CD4-positive, alpha-beta T cell treated with Interferon alpha-2 for 1 hour (primary cell): ENCODE results near the gene ARSJ.

Experiments used
- DNase-seq, 2 donors: peaks; one replicate each; pipeline ENCODE4 v3.0.0-alpha.2; 2020 to 2022

Gene ARSJ

DNA sequence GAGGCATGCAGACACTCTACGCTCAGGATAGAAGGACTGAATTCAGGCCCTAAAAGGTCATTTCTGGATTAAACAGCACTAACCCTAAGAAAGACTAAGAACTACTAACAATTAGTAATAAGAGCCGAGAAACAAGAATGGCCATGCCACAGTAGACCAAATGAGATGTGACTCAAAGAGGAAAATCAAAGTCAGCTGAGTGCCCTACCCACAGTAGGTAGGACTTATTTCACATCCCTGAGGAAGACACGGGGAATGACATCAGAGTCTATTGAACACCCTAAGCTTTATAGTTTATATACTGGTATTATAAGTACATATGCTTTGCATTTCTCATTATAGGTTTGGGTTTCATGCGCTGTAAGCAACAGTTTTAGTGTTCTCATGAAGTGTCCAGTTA is 2.7 kb upstream of the ARSJ start:
- DNase-seq = no peak

DNA sequence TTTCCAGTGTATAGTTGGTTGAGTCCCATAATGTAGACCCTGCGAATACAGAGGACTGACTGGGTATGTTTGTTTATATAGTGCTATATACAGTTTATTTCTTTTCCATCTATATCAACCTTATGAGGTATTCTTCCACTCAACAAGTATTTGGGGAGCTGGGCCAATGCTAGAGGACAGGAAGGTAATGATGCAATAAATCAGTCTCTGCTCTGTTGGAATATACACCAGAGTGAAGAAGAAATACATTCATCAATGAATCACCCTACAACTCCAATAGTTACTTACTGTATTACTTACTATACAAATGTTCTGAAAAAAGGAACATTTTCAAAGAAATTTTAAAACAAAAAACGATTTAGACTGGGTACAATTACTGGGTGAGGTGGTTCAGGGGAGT is 2.1 kb upstream of the ARSJ start:
- DNase-seq = no peak

DNA sequence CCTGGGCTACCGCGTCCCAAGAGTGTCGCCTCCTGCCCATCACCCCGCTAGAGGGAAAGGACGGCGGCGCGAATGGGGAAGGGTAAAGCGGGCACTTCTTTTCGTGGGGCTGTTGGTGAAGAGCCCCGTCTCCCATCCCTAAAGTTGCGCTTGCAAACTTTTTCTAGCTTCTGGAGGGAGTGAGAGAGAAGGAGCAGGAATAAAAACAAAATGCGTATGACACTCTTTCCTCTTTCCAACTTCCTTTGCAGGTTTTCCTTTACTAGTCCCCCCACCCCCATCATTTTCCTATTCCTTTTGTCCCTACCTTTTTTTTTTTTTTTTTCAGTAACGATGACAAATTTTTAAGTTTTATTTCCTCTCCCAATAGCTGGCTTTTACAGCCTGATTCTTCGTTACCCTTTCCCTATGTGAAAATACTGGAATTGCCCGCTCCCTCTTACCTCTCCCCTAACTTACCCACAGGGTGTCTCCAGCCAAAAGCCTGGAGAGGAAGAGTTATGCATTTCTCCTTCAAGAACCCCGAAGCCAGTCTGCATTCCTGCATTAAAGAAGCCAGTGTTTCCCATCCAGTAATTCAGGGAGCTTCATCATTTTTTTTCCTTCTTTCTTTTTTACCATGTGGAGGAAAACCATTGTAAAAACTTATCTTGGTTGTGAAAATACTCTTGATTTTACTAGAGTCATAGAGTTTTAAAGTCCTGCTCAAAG is 613 bp upstream of the ARSJ start:
- no peak for DNase-seq

DNA sequence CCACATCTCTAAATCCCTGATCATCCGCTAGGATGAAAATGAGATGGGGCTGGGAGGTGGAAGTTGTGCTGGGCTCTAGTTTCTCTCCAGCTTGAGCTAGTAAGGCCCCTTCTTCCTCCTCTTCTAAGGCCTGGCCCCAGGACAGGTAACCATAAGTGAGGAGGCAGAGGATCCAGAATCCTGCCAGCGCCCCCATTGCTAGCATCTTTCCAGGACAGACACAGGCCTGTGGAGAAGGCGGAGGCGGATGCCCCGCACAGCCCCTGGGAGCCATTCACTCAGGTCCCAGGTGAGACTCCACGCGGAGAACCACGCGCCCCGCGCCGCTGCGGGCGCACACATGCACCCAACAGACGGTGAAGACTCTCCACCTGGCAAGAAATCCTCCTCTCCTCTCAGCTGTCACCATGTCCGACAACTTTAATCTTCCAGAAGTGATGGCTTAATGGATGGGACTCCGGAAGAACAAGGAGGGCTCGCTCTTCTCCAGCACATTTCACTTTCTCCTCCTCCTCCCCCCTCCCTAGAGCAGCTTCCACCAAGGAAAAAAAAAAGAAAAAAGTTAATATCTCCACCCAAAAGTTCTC is 793 bp downstream of the ARSJ start:
- DNase-seq = no peak

DNA sequence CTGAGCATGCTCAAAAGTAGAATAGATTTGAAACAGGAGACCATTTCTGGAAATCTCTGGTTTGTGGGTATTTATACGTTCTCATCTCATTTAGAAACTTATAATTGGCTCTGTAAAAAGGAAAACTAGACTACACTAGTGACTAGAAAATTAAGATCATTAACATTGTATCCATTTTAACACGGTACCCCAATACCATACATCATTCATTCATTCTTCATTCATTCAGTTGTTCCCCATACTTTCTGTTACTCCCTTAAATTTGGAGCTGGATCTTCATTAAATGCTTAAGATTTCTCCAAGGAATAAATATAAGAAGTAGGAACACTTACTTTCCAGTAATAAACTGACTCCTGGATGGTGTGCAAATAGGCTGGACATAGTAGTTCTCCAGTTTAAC is 1.3 kb downstream of the ARSJ start:
- no peak for DNase-seq

DNA sequence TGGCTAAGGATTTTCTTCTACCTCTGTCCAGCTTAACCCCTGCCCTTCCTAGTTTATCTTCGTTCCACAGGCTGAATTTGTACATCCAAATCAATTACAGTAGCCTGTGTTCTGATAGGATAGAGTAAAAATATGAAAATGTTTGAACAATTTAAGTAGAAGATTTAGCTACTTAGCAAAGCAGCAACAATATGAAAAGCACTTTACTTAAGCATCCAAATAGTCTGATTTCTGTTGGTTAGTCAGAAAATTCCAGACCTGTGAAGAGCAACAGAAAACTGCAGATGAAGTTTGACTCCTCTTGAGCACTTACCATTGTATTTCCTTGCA is 2.0 kb downstream of the ARSJ start:
- no peak for DNase-seq

DNA sequence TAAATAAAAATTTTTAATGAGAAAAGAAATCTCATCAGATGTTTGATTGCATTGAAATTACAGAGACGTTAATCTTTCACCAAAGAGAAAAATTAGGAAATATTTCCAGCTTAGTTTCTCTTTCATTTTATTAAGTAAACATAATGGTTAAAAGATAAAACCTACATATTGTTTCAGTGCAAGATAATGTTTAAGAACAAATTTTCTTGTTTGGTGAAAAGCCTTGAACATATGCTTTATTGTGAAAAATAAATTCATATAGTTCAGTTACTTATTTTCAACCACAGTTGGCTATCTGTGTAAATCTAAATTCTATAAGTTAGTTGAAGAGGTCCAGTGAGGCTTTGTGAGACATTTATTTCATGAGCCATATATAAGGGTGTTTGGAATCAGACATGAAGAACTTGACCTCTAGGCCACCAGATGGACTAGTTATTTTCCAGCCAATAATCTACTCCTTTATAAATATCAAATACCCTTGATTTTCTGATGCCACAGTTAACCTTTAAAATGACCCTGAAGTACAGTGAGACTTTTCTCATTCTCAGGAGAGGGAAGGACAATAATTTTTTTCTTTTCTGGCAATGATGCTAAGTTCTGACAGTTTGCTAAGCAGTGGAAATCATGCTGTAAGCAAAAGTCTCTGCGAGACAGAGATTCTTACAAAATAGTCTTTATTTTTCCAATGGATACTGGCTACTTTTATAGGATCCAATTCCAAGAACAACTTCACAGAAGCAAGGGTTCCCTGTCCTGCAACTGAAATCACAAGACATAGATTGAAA is 2.5 kb downstream of the ARSJ start:
- no peak for DNase-seq

DNA sequence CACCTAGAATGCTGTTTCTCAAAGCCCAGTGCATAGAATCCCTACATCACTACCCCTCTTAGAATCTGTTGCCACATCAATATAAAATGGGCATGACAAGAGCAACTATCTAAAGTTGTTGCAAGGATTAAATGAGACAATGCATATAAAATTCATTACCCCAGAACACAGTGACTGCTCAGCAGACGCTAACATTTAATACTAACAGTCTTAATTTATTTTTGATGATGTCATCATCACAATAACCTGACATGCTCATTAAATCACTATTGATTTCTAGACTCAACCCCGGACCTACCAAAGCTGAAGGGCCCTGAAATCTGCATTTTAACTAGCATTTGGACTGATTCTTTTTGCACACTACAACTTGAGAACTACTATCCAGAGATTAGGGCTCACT is 3.9 kb downstream of the ARSJ start:
- no peak for DNase-seq

DNA sequence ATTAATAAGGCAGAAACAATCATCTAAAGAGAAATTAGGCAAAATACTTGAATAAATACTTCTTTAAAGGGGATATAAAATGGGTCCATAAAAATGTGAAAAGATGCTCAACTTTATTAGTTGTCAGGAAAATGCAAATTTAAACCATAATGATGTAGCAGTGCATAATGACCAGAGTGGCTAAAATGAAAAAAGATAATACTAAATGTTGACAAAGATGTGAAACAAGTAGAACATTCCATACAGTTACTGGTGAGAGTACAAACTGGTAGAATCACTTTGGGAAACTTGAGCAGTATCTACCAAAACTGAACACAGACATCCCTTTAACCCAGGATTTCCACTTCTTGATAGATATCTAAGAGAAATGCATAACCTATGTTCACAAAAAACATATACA is 5.0 kb downstream of the ARSJ start:
- no peak for DNase-seq

DNA sequence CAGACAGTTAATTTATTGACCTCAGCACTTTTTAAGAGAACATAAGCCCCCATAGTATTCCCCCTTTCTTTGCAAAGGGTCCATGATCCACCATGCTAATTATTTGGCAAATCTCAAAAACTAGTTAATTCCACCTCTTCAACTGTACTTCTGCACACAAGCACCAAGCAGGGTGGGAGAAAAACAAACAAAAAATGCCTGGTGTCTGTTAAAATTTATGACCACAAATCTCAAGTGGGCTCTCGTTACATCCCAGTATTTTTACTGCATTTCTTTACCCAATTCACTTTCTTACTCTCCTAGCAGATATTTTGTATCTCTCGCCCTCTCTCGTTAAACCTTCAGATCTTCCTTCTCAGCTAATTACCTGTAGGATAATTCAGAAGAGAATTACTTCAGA is 6.1 kb downstream of the ARSJ start:
- no peak for DNase-seq

DNA sequence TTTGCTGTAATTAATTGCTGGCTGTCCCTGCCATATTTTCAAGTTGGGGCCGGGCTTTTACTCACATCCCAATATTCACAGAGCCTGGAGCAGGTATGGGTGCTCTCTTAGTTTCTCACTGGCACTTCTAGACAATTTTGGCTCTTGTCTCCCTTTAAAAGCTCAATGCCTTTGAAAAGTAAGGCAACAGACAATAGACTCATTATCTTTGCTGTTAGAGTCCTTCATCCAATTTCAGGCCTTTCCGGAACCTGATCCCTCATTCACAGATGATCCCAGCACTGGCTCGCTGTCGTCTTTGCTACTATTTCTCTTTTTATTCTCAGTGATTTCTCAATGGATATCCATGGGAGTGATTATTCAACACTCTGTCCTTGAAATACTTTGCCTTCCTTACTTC is 6.7 kb downstream of the ARSJ start:
- DNase-seq = no peak

DNA sequence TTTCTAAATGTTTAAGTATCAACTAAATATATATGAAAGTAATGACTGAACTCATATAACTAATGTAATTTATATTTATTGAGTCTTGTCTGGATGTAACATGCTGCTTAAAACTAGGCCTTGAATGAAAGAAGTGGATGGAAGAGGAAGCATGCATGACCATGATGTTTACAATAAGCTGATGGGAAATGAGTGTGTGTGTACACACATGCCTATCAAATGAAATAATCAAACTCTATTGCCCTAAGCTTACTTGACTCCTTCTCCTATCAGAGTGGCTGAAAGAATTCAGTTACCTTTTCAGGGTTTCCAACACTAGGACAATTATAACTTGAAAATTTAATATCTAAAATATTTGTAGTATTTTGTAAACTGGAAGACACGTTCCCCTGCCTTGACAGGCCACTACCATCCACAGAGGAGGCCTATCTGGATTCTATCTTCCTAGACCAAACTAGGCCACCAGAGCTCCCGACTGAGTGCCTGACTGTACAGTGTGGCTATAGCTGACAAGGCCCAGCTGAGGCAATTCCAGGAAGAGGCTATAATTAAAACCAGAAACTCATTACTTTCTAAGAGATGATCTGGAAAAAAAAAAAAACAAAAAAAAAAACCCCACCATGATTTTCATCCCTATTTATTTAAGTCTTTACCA is 7.6 kb downstream of the ARSJ start:
- DNase-seq = no peak

DNA sequence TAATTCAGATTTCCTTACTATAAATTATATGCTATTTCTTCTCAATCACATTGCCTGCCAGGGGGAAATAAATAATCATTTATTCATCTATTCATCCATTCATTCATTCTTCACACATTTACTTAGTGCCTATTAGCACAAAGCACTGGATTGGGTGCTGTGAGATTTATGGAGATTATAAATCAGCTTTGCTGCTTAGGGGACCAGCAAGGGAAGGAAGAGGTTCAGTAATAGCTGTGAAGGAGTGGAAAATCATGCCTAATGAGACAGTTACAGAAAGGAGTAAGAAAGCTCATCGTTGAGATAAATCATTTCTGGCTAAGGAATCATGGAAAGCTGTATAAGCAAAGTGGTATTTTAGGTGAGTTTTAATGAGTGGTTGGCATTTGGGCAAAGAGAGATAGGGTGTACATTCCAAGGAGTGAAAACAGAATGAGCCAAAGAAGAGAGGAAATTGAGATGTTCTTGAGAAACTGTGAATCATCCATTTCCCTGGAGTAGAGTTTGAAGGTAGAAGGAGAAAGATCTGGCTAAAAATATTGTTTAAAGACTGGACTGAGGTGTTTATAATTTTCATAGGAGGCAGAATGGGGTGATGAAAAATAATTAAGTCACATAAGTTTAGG is 9.6 kb downstream of the ARSJ start:
- no peak for DNase-seq

DNA sequence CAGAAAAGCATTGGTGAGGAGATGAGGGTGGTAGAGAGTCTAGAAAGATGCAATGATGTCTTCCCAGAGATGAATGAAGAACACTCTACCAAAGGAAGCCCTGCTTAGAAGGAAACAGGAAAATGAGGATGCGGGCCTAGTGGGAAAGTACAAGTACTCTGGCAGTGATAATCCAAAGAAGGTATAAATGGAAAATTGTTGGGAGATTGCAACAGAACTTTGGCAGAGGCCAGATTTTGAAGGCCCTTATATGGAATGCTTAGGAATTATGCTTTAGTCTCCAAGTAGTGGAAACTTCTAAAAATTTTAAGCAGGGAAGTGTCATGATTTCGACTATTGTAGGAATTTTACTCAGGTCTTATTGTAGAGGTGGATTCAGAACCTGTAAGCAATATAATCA is 11.0 kb downstream of the ARSJ start:
- no peak for DNase-seq

DNA sequence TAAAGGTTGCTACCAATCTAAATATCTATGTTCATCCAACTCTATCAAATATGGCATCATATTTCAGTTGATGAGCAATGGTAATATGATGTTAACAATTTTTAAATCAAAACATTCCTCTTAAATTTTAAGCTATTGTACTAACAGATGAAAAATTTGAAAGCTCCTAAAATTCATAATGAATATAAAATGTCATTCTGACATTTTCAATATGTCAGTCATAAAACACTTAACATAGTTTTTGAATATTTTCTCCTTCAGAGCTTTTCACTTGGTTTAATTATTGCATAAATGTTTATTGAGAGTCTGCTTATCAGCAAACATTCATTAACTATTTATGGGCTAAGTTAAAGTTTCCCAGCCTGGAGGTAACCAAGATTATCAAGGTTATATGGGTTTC is 11.8 kb downstream of the ARSJ start:
- DNase-seq = no peak

DNA sequence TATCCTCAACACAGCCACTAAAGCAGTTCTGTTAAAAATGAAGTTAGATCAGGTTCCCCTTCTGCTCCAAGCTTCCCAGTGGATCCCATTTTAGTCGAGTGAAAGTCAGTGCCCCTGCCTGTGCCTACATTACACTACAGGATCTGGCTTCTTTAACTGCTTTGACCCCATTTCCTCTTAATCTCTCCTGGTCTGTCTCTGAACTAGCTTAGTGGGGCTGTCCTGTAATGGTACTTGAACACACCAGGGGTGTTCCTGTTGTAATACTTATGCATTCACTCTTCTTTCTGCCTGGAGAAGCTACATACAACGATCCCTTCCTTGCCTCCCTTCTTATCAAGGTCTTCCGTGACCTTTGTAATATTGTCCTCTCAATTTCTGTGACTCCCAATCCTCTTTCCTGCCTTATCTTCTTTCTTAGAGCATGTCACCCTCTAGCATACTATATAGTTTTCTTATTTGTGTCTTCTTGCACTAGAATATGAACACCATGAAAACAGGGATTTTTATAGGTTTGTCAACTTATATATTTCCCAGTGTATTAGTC is 16.7 kb downstream of the ARSJ start:
- DNase-seq = no peak

DNA sequence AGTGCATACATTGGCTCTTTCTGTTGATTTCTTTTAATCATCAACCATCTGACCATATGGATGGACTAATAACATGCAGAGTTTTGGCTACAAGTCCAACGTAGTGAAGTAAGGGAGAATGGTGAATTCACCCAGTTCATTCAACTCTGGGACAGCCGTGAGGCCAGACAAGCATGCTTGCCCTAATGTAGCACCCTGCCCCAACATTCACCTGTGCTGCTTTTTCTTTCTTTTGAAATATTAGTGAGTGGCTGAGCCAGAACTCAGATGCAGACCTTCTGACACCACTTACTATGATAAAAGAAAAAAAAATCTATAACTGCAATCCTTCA is 17.5 kb downstream of the ARSJ start:
- DNase-seq = no peak

DNA sequence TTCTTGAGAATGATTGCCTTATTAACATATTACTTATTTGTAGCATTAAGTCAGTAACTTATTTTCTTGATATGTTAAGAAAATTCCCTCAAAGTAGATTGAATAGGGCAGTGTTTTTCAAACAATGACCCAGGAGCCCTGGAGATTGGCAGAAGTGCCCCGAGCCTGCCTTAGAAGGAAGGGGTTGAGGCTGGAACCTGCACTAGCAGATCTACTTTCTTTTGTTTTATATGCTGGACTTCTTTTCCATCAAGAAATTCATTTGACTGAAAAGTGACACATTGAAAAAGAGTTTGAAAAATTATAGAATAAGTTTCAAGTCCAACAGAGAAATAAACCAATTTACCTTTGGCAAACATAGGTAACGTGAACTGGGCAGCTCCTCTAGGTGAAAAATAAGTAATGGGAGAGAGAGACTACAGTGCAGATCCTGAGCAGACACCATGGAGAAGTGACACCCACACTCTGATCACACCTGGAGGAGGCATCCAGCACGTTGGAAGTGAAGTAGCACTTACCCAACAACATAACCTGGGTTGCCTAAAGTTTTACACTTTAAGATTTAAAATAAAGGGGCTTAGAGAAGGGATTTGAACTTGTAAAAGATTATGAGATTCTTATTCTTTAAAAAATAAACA is 18.6 kb downstream of the ARSJ start:
- no peak for DNase-seq

DNA sequence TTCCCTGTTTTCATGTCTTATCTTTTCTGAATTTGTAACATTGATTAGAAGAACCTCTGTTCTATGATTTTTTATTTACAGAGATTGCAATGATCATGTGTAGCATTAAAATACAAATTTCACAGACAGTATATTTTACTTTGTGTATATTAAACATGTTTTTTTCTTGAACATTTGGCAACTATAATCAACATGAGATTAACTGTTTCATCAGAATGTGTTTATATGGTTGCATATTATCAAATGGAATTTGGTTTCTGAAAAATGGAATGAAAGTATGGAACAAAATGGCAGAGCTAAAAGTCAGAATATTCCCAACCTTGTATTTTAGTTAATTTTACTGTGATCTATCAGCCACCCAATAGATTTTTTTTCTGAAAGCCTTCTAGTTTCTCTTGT is 19.9 kb downstream of the ARSJ start:
- no peak for DNase-seq

DNA sequence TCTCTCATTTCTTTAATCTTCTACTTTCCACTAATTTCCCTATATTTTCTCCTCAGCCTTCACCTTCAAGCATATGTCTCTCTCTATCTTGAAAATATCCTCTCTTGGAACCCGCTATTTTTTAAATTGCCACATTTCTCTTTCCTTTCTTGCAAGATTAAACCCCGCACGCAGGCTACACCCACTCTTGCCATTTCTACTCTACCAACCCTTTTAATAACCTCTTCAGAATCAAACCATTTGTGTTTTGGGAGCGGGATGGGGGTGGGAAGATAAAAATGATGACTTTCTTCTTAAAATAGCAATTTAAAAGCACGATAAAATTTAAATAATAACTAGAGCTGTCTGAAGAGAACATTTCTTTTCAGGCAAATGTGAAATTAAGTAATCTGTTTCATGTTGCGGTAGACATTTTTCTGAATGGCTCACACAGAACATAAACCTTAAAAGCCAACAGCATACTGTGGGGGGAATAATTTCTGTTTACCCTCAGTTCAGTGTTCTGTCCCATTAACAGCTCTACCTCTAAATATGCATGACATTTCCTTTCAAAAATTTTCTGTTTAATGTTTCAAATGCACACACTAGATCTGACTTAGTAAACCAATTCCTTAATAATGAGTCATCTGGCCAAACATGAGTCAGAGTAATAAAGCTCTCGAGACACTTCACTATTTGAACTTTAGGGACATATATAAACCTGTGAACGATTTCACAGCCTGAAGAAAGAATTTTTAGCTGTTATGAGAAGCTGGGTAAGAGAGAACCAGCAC is 20.5 kb downstream of the ARSJ start:
- no peak for DNase-seq

DNA sequence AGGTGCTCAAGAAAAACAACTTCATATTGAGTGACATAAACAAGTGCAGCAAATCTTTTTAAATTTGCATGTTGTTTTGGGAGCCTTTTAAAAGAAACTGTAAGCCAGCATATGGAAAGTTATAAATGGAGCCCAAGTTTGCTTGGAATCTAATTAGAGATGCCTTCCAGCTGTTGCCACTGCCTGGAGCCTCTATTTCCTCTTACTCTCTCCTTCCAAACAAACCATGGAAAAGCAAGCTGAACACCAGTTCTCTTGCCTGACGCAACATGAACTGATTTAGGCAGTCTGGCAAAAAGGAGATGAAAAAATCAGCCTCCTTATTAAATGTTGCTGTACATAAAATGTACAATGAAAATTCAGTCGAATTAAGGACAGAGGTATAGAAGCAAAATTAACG is 21.5 kb downstream of the ARSJ start:
- no peak for DNase-seq

DNA sequence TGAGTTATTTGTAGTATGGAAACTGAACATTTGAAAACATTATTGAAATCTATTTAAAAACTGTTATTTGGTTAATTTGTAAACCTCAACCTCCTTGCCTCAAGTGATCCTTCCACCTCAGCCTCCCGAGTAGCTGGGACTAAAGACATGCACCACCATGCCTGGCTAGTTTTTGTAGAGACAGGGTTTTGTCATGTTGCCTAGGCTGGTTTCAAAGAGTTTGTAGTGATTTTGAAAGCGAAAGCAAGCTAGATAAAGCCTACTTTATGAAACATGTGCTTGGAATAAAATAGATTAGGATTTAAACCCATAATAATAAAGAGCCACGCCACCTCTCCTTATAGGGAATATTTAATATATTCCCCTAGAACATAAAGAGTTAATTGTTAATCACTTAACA is 23.5 kb downstream of the ARSJ start:
- DNase-seq = no peak
